Amygdala (tissue), 56 donors: ENCODE results near the gene P3H2.

Source experiments
- DNase-seq, 56 donors: peaks; one replicate each; lab custom pipeline; 2025; lab: John Stamatoyannopoulos, UW

The P3H2 gene

GRCh38 chr3:189952272-189952671, 168.4 kb downstream of the P3H2 start:
- no peak for DNase-seq

- no peak for DNase-seq
Measured at GRCh38 chr3:189950258-189950657, 170.4 kb downstream of the P3H2 start.

- DNase-seq, result no peak
Measured at GRCh38 chr3:189949580-189949979, 171.1 kb downstream of the P3H2 start.

GRCh38 chr3:189948724-189949045, 172.0 kb downstream of the P3H2 start:
- DNase-seq, result no peak

- DNase-seq, result no peak
Measured at GRCh38 chr3:189947948-189948723, 172.6 kb downstream of the P3H2 start.

GRCh38 chr3:189947068-189947467, 173.6 kb downstream of the P3H2 start:
- DNase-seq, result no peak

- DNase-seq, result no peak
Measured at GRCh38 chr3:189945935-189946709, 174.6 kb downstream of the P3H2 start.

- no peak for DNase-seq
Measured at GRCh38 chr3:189944285-189945145, 176.2 kb downstream of the P3H2 start.

GRCh38 chr3:189942948-189943347, 177.7 kb downstream of the P3H2 start:
- DNase-seq, result no peak

- no peak for DNase-seq
Measured at GRCh38 chr3:189941679-189942078, 179.0 kb downstream of the P3H2 start.

GRCh38 chr3:189941125-189941524, 179.6 kb downstream of the P3H2 start:
- DNase-seq, result no peak

- DNase-seq, result no peak
Measured at GRCh38 chr3:189937302-189938127, 183.2 kb downstream of the P3H2 start.

GRCh38 chr3:189936201-189936945, 184.3 kb downstream of the P3H2 start:
- no peak for DNase-seq

GRCh38 chr3:189927975-189928895, 192.5 kb downstream of the P3H2 start:
- DNase-seq, result no peak

GRCh38 chr3:189921770-189922169, 198.9 kb downstream of the P3H2 start:
- DNase-seq, result no peak

GRCh38 chr3:189914799-189915198, 205.9 kb downstream of the P3H2 start:
- DNase-seq, result no peak

GRCh38 chr3:189911001-189911400, 209.7 kb downstream of the P3H2 start:
- DNase-seq, result no peak

GRCh38 chr3:189909573-189909972, 211.1 kb downstream of the P3H2 start:
- no peak for DNase-seq
